ENCODE results near the gene SYNM.
A peak's percentile ranks its signal among the peaks of the same experiment; 100 is the strongest.

Gene SYNM

GRCh38 chr15:99143655-99144610, 39.1 kb downstream of the SYNM start:
- DNase-seq (ENCODE audit: low spot score) = peak; percentile 51

GRCh38 chr15:99145005-99145404, 40.1 kb downstream of the SYNM start:
- no peak for DNase-seq (ENCODE audit: low spot score)

- no peak for DNase-seq (ENCODE audit: low spot score)
Observed at GRCh38 chr15:99145778-99146177, 40.9 kb downstream of the SYNM start.

- no peak for DNase-seq (ENCODE audit: low spot score)
Observed at GRCh38 chr15:99146661-99147060, 41.8 kb downstream of the SYNM start.

- no peak for DNase-seq (ENCODE audit: low spot score)
Observed at GRCh38 chr15:99148851-99149276, 44.0 kb downstream of the SYNM start.

GRCh38 chr15:99149366-99149765, 44.5 kb downstream of the SYNM start:
- DNase-seq (ENCODE audit: low spot score) = no peak

GRCh38 chr15:99151156-99151555, 46.3 kb downstream of the SYNM start:
- DNase-seq (ENCODE audit: low spot score) = no peak

GRCh38 chr15:99153026-99153535, 48.2 kb downstream of the SYNM start:
- DNase-seq (ENCODE audit: low spot score) = no peak

GRCh38 chr15:99154271-99154670, 49.4 kb downstream of the SYNM start:
- DNase-seq (ENCODE audit: low spot score) = no peak

GRCh38 chr15:99155961-99156443, 51.1 kb downstream of the SYNM start:
- DNase-seq (ENCODE audit: low spot score) = peak; percentile 61

GRCh38 chr15:99157456-99157855, 52.6 kb downstream of the SYNM start:
- no peak for DNase-seq (ENCODE audit: low spot score)

GRCh38 chr15:99158626-99159412, 53.9 kb downstream of the SYNM start:
- no peak for DNase-seq (ENCODE audit: low spot score)

GRCh38 chr15:99163271-99164062, 58.6 kb downstream of the SYNM start:
- no peak for DNase-seq (ENCODE audit: low spot score)

- DNase-seq (ENCODE audit: low spot score) = no peak
Observed at GRCh38 chr15:99164119-99164518, 59.2 kb downstream of the SYNM start.

- DNase-seq (ENCODE audit: low spot score) = no peak
Observed at GRCh38 chr15:99165020-99165790, 60.3 kb downstream of the SYNM start.

- DNase-seq (ENCODE audit: low spot score) = no peak
Observed at GRCh38 chr15:99165956-99166689, 61.2 kb downstream of the SYNM start.

GRCh38 chr15:99167201-99167600, 62.3 kb downstream of the SYNM start:
- no peak for DNase-seq (ENCODE audit: low spot score)

- no peak for DNase-seq (ENCODE audit: low spot score)
Observed at GRCh38 chr15:99167640-99168039, 62.8 kb downstream of the SYNM start.

- DNase-seq (ENCODE audit: low spot score) = no peak
Observed at GRCh38 chr15:99168601-99169580, 64.0 kb downstream of the SYNM start.

All from HuH-7.5 (cell line).